DMS 273 (cell line): Measurements from ENCODE around the gene GRIK3.
A peak's percentile ranks its signal among the peaks of the same experiment; 100 is the strongest.

ENCODE experiments used
- DNase-seq: peaks from one replicate; lab custom pipeline; 2025; ENCODE audit not compliant: unreplicated experiment; lab: John Stamatoyannopoulos, UW

Gene GRIK3

DNA sequence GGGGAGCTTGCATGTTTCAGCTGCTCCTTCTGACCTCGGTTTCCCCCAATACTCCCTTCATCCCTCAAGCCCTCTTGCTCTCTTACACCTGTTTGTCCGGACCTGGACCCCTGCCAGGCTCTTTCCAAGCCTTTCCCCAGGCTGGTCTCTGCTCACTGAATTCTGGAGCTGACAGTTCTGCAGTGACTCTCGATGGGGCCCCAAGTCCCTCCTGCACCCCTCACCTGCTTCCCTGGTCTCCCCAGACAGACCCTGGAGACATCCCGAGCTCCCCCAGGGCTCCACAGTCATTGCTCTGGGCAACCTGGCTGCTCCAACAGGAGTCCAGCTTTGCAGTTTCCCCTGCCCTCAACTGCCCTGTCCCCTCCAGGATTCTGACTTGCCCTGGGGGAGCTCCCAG, 198.6 kb downstream of the GRIK3 start:
- no peak for DNase-seq

DNA sequence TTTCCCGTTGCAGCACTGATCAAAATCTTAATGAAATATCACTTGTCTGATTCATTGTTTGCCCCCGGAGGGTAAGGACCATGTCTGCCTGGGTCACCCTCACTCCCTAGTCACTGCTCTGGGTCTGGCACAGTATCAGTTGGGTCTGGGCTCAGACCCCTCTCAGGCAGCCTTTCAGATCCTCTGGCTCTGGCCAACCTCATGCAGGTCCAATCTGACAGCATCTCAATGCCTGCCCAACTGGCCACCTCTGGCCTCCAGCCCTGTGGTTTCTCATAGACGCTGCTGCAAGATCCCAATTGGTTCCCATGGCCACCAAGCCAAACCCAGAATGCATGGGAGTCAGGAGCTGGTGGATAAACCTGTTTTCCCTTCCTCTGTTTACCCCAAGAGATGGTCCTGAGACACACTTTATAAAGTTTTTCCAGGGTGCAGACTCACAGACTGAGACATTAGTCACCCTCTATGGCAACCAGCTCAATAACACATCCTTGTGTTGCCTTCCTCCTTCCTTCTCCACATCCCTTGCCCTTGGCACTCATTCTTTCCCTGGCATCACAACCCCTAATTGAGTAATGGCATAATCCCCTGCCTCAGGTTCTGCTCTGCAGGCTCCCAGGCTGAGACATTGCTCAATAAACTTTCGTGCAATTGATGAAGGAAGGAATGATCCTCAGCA, 199.2 kb downstream of the GRIK3 start:
- no peak for DNase-seq

DNA sequence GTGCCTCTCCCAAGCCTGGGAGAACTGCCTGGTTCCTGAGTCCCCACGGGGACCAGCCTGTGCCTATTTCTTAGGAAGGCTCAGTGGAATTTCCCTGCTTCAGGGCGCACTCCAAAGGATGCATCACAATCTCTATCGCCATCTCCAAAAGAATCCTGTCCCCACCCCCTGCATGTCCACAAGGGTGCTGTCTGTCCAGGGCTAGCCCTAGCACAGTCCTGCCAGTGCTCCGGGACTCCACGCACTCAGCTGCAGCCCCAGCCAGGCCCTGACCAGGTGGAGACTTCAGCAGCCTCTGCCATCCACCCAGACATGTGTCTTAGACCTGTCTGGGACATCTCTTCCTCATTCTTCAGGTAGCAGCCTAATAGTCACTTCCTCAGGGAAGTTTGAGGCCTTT, 199.7 kb downstream of the GRIK3 start:
- DNase-seq, result no peak

DNA sequence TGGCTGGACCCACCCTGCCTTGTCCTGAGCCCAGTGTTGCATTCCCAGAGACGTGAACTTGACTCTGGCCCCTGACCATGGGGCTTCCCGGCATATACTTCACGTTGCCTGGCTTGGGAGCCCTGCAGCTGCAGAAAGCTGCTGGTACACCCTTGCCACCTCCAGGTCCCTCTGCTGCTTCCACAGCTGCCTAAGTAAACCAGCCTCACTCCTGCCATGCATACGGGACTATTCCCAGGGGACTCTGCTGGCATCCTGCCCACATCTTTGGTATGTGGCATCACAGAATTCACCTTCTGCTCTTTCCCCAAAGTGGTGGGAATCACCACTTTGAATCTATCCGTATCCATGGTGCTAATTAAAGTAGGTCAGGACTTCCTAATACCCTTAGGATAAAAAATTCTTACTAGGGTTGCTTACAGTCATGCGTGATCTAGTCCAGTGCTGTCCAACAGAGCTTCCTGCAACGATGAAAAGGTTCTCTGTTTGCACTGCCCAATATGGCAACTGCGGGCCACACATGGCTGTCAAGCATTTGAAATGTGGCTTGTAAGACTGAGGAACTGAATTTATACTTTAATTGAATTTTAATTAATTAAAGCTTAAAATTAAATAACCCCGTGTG, 203.0 kb downstream of the GRIK3 start:
- DNase-seq, result peak; percentile 96

DNA sequence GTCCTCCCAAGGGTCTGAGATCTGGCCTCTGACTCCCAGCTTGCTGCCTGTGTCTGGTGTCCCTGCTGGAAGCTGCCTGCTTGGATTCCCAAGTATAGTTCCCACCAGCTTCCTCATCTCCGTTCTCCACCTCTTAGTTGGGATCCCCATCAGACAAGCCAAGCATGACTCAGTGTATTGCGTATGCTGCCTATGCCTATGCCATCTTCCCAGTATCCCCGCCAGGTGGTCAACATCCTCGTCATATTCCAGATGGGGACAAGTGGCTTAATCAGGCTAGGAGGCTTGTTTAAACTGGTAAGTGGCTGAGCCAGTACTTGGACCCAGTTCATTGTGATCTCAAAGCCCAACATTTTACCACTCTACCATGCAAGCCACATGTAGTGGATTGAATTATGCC, 204.4 kb downstream of the GRIK3 start:
- DNase-seq, result peak; percentile 91

DNA sequence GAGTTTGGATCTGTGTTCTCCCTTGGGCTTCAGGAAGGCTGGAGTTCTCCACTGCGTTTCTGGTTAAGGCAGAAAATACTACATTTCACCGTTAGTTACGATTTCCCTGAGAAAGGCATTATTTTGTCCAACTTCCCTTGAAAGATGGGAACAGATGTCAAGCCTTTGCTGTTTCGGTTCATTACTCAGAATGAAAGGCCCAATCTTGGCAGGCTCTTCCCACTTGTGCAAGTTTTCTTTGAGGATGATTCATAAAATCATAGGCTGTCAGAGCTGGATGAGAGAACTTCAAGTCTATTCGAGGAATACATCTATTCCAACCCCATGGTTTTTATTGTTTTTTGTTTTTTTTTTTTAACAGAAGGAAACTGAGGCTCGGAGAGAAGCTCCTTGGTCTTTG, 205.2 kb downstream of the GRIK3 start:
- DNase-seq, result peak; percentile 70

DNA sequence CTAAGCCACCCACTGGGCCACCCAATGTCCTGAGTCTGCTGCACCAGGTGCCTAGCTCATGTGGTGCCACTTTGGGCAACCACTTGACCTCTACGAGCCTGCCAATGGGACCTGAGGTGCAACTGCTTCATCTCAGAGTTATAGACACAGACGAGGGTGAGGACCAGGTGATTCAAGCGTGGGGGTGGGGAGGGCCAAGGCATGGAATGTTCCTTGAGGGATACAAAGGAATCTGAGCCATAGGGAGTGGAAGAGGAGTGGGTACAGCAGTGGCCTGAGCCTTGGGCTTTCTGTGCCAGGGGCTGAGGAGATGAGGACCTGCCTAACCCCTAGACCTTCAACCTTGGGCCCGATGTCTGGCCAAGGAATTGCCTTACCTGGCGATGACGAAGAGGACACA, 209.1 kb downstream of the GRIK3 start:
- no peak for DNase-seq

DNA sequence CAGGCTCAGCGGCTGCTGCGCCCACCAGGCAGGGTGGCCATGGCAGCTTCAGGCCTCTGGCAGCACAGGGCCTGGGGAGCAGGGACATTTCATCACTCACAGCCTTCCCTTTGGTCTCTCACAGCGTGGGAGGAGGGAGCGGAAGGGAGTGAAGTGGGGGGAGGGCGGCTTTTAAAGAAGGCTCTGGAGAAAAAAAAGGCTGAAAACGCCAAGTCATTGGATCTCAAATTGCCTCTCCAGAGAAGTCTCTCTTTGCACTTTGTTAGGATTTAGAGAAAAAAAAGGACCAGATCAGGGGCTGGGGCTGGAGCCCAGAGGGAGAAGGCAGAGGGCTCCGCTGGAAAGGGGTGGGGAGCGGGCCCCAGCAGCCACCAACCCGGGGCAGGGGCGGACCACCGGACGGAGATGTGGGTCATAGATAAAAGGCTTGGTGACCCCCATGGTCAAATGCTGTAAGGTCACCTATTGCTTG, 209.9 kb downstream of the GRIK3 start:
- DNase-seq, result no peak

DNA sequence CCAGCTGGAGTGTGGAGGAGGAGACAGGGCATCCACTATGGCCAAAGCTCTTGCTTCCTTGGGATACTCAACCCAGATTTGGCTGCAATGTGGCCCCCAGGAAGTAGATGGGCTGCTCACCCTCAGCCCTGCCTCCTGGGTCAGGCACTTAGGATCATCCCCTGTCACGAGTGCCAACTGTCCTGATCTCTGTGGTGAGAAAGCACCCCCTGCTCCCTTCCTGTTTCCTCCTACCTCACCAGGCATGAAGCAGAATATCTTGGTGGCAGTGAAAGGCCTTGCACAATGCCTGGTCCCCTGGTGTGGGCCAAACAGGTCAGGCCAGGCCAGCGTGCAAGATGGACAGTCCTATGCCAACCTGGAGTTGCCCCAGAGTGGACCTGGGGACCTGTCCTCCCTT, 211.7 kb downstream of the GRIK3 start:
- DNase-seq, result no peak

DNA sequence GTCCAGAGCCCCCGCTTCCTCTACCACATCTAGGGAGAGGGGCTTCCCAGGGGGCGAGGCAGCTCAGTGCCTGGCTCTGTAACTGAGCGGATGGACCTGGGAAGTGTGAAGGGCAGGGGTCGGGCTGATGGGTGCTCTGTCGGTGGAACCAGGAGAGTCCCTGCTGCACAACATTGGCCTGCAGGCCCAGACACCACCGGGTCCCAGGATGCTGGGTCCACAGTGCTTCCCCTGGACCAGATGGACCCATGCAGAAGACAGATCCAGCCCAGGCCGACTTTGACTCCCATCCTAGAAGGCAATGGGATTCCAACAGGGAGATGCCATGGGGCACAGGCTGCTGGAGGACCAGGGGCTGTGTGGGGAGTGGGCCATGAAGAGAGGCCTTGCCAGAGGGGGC, 212.9 kb downstream of the GRIK3 start:
- no peak for DNase-seq

DNA sequence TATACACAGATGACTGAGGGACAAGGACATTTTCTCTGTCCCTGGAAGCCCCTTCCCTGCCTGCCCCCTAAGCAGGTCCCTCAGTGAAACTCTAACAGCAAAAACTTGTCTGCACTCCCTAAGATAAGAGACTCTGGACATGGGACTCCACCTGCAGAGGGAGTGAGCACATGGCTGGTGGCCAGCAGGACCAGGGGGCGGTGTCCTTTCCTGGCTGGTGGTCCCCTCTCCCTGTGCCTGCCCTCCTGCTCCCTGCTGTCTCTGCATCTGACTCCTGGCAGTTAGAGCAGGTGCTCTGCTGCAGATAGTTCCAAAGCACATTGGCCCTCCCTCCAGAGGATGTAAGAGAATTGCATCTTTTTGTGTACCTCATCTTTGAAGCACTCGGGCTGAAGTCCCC, 215.5 kb downstream of the GRIK3 start:
- DNase-seq, result peak; percentile 23

DNA sequence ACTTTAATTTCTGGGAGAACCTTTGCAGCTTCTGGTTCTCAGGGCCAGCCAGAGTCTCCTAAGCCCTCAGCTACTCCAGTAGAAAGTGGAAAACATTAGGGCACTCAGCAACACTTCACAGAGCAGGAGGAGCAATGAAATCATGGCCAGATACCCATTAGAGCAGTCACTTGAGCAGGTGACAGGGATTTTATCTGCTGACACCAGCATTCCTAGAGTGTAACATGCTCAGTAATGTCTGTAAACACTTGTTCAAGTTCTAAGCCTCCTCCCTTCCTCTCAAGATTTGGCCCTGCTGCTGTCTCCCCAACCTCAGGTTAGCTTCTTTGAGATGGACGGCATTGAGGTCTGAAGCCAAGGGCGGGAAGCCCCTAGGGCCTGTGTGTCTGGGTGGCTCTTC, 218.0 kb downstream of the GRIK3 start:
- no peak for DNase-seq

DNA sequence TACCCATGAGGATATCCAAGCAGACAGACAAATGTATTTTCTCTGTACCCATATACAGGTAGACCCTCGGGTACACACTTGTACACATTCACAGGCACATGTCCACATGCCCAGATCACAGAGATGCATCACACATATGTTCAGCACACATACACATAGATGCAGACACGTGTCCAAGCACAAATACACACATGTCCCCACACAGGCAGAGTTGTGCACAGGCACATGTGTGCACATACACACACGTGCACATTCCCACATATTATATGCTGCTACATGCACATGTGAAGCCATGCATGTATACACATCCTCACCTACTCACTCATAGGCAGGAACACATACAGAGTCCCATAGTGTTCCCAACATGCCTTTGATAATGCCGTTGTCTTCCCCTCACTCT, 219.5 kb downstream of the GRIK3 start:
- DNase-seq, result no peak

DNA sequence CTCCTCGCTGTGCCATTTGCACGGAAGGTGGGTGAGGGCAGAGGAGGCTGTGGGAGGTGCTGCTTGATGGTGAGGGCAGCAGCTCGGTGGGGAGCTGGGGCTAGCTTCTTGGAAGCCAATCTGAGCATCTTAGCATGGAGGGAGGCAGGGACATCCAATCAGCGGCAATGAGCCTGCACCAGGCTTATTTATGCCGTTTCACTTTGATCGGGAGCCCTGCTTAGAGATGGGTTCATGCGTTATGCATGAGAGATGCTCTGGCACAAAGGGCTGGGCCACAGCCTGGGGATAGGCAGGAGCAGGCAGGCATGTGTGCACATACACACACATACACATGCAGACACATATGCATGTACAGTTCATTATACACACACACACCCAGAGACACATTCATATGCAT, 220.2 kb downstream of the GRIK3 start:
- DNase-seq, result no peak

DNA sequence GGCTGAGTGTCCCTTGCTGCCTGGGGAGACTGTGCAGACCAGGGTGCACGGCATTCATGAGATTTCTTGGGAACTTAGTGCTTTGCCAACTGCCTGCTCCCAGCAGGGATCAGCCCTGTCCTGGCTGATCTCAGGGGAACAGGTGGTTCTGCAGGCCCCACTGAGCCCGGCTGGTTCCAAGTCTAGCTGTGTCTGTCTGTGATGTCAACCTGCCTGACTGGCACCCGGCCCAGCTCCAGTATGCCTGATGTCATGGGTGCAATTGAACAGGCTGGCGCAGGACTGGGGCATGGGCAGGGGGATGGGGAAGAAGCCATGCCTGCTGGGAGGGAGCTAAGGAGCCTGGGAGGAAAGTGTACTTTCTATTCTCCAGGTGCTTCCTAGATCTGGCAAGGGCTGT, 227.1 kb downstream of the GRIK3 start:
- DNase-seq, result peak; percentile 98

DNA sequence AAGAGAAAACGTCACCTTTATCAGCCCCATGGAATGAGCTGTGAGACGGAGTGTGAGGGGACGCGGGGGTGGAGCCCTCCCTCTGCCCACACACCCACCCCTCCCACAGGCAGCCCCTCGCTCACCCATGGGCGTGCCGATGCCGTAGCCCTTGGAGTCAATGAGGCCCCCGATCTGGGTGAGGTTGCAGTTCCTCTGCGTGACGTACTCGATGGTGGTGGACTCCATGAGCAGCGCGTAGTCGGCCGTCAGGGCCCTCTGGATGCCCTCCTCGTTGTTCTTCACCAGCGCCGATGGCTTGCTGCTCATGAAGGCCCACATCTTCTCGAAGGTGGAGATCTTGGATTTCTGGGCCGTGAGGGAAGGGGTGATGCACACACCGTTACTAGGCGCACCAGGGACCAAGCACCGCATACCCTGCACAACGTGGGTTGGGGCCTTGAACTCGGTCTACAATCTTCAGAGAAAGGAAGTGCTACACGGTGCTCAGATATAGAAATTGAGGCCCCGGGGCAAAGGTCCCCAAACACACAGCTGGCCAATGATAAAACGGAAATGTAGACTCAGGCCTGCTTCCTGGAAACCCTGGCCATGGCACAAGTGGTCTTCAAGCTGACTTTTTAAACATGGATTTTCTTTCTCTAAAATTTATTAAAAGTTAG, 228.2 kb downstream of the GRIK3 start:
- DNase-seq, result no peak

DNA sequence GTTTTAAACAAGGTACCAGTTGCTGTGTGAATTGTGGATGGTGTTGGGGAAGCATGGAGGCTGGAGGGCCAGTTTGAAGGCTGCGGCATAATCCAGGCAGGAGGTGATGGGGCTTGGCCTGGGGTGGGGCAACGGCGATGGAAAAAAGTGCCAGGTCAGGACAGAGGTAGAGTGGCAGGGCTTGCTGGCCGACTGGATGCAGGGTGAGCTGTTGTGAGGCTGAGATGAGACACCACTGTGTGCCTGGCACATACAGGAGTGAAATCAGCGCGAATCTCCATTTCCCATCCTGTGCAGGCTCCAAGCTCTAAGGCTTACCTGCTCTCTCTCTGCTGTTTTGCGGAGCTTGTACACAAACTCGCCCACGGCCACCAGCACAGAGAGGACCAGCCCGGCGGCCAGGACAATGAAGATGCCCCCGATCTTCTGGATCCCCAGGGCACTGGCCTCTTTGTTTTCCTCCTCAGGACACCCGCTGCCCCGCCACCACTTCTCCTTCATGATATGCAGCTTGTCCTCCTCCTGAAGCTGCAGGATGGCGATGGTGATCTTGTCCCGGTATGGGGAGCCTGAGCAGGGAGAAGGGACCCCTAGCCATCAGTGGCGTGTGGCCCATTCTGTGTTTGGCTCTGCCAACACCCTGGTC, 229.5 kb downstream of the GRIK3 start:
- DNase-seq, result no peak

DNA sequence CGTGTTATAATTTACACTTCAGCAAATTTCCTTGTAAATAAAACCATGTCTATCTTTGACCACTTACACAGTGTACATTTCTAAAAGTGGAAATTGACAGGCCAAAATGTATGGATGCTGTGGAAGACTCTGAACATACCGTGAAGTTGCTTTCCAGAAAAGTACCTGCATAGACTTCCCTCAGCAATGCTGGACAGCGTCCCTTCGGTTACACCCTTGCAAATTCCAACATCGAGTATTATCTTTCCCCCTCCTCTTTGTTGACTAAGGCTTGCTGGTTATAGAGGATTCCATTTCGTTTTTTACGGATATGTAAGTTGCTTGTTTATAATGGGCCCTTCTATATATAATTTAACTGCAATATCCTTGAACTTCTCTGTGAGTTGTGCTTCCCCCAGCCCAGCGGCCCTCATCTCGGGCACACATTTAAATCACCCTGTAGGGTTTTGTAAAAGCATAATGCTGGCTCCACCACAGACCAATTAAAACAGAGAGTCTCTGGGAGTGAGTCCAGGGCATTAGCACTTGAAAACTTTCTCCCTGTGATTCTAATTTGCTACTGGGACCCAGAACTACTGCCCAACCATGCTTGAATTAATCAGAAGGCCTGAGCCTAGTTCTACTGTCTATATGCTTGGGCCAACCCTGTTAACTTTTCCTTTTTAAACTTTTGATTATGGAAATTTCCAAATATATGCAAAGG, 230.3 kb downstream of the GRIK3 start:
- peak; percentile 19 for DNase-seq

DNA sequence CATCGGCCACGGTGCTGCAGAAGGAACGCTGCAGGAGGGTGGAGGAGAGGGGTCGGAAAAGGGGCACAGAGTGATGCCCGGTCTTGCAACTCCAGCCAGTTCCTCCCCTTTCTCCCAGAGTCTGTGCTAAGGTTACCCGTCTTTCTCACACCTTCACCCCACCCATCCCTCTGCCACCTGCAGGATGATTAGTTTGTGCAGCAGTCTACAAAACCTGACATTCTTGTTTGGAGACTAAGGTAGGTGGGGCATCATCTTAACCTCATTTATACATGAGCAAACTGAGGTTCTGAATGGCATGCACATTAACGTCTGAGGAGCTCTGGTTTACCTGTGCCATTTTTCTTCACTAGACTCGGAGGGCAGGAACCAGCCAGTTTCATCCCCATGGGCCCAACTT, 232.3 kb downstream of the GRIK3 start:
- DNase-seq, result no peak

DNA sequence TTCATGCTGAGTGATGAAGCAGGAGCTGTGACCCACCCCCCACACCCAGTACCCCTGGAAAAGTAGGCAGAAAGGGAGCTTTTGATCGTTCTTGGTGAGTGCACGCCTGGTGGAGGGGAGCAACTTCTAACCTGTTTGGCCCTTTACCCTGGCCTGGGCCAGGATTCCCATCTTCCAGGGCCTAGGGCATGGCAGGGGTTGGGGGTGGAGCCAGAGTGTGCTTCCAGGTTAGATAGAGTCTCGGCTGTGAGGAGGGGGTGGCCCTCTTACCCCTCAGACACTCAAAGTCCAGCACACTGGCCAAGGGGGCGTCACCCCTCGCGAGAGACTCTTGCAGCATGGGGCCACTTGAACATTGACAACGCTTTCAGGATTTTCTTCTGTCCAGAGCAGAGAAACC, 236.6 kb downstream of the GRIK3 start:
- no peak for DNase-seq

DNA sequence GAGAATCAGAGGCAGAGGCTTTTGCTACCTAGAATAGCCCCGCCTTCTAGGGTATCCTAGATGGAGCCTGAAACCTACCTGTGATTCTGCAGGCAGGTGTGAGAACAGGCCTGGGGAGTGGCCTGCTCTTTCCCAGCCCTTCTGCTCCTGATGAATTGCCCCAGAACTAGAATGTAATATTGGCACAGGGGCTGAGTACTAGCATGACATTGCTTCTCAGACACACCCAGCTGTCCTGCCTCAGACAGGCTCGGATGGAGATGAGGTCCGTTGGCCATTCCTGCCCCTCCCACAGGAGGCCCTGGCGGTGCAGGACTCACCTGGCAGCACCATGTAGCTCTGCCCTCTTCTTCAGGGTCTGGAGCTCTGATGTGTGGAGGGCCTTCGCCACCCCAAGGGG, 237.6 kb downstream of the GRIK3 start:
- DNase-seq, result peak; percentile 38
